Nephron progenitor cell (in vitro differentiated cells): ENCODE measurements around the gene MRPS26.

Experiments
- DNase-seq: peaks from one replicate; pipeline ENCODE4 v3.0.0; 2021
- H3K27ac Mint-ChIP-seq: 2 replicates; pipeline ENCODE4 v1.8.0; 2021; ENCODE audit warnings: mild to moderate bottlenecking, moderate library complexity, mixed read lengths
- H3K27me3 Mint-ChIP-seq: 2 replicates; pipeline ENCODE4 v1.8.0; 2021; ENCODE audit warnings: mild to moderate bottlenecking, low read depth, mixed read lengths; ENCODE audit not compliant: poor library complexity
- H3K36me3 Mint-ChIP-seq: 2 replicates; pipeline ENCODE4 v1.8.0; 2021; ENCODE audit warnings: low read depth, mixed read lengths
- H3K4me1 Mint-ChIP-seq: 2 replicates; pipeline ENCODE4 v1.8.0; 2021; ENCODE audit warnings: mixed read lengths
- H3K4me3 Mint-ChIP-seq: 2 replicates; pipeline ENCODE4 v1.8.0; 2021; ENCODE audit warnings: mild to moderate bottlenecking, moderate library complexity, mixed read lengths
- H3K9me3 Mint-ChIP-seq: 2 replicates; pipeline ENCODE4 v1.8.0; 2021; ENCODE audit warnings: mild to moderate bottlenecking, moderate library complexity, mixed read lengths
- CTCF ChIP-seq: fragments of 200-600 bp; sonication (generic); IDR thresholded peaks from 2 replicates; pipeline ENCODE4 v1.5.0; 2021; ENCODE audit warnings: antibody characterized with exemption

The MRPS26 gene

DNA sequence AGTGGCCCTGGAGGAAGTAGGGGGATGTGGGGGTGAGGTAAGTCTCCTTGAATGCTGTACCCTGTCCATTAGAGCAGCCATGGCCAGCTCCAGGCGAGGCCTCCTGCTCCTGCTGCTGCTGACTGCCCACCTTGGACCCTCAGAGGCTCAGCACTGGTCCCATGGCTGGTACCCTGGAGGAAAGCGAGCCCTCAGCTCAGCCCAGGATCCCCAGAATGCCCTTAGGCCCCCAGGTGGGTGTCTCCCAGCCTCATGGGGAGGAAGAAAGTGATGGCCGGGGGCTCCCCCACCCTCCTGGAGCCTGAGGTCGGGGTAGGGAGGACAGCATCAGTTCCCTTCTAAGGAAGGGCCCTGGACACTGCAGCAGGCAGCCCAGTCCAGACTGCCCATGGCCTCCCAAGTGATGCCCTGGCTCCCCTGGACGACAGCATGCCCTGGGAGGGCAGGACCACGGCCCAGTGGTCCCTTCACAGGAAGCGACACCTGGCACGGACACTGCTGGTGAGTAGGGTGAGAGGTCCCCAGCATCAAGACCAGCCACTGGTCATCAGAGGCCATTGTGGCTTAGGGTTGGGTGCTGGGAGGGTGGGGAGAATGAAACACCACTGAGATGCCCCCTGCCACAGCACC is 1.4 kb upstream of the MRPS26 start:
- Mint-ChIP-seq H3K36me3 (peaks cover 38% of the 10 kb centered on the region), H3K4me3 (no peak overlapping the region), H3K27me3 (no peaks in the 10 kb centered on the region), H3K27ac (no peak overlapping the region), H3K9me3 (no peaks in the 10 kb centered on the region), H3K4me1 (peaks cover 61% of the 10 kb centered on the region)
- DNase-seq, result no peak
- no peak for TF ChIP-seq CTCF

DNA sequence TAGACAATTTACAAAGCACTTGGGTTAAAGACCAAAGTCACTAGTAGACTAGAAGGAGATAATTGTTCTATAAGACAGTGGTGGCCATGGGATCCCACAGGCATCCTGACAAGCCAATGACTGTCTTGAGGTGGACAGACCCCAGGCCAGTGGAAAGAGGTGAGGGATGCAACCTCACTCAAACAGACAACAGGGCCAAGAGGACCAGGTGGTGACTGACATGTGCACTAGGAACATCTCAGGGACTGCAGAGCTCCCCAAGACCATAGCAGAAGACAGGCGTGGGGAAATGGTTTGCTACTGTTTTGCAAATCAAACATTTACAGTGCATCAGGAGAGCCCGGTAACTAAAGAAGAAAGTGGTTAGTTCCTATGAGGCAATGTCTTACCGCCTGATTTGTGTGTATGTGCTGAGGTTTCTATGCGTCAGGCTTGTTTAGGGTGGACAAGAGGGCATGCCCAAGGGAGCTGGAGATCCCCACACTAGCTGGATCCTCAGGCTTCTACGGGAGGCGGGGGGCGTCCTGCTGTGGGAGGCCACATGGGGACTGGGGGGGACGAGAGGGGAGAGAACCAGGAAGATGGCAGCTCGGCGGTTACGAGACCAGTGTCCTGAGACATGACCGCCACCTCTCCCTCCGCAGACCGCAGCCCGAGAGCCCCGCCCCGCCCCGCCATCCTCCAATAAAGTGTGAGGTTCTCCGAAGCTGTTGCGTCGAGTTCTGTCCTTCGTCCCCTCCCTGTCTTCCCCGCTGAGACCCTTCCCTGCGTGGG is 623 bp upstream of the MRPS26 start:
- Mint-ChIP-seq H3K4me3 (peak overlapping the region; percentile 92), H3K27ac (peak overlapping the region; percentile 90), H3K27me3 (no peaks in the 10 kb centered on the region), H3K4me1 (peaks cover 55% of the 10 kb centered on the region), H3K36me3 (peaks cover 40% of the 10 kb centered on the region), H3K9me3 (no peaks in the 10 kb centered on the region)
- DNase-seq, result peak; percentile 83
- no peak for TF ChIP-seq CTCF

GRCh38 chr20:3046677-3047462 is 1.0 kb downstream of the MRPS26 start:
- no peak for DNase-seq
- Mint-ChIP-seq H3K9me3 (no peaks in the 10 kb centered on the region), H3K27me3 (no peaks in the 10 kb centered on the region), H3K4me1 (peaks cover 44% of the 10 kb centered on the region), H3K4me3 (peak overlapping the region; percentile 92), H3K36me3 (peaks cover 33% of the 10 kb centered on the region), H3K27ac (no peak overlapping the region)
- TF ChIP-seq CTCF, result no peak

GRCh38 chr20:3047486-3048419 is 1.9 kb downstream of the MRPS26 start:
- peaks cover 35% of the 10 kb centered on the region for H3K4me1 Mint-ChIP-seq
- H3K36me3 Mint-ChIP-seq, result peaks cover 32% of the 10 kb centered on the region
- DNase-seq, result no peak
- peak overlapping the region; percentile 92 for H3K4me3 Mint-ChIP-seq
- TF ChIP-seq CTCF, result no peak
- no peak overlapping the region for H3K27ac Mint-ChIP-seq
- no peaks in the 10 kb centered on the region for H3K9me3 Mint-ChIP-seq
- H3K27me3 Mint-ChIP-seq, result no peaks in the 10 kb centered on the region

DNA sequence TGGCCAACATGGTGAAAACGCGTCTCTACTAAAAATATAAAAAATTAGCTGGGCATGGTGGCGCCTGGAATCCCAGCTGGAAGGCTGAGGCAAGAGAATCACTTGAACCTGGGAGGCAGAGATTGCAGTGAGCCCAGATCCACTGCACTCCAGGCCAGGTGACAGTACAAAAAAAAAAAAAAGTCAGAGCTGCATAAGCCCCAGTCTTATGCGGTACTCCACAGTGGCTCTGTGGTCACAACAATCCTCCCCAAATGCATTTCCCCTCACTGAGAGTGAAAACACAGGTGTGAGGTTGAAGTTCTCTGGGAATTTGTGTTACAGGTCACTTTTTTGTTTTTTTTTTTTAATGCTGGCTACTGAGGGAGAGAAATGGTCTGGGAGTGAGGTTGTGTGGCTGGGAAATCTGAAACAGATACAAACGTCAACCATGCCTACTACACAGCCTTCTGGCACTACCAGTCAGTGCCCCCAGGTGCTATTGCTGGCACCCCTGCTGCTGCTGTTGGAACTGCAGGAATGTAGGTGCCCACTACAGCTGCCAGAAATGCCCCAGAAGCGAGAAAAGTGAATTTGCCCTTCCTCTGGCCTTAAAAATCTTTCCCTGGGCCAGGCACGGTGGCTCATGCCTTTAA is 5.7 kb downstream of the MRPS26 start:
- Mint-ChIP-seq H3K36me3 (peaks cover 32% of the 10 kb centered on the region), H3K27ac (peak overlapping the region; percentile 81), H3K27me3 (peaks cover 4% of the 10 kb centered on the region), H3K9me3 (no peaks in the 10 kb centered on the region), H3K4me3 (no peak overlapping the region), H3K4me1 (peaks cover 10% of the 10 kb centered on the region)
- no peak for TF ChIP-seq CTCF
- no peak for DNase-seq
